ENCODE measurements around the gene AK6. TPM values are rescaled to one million over a fixed set of nuclear protein-coding genes. Genes with fewer than 3 reads are reported as not detected.
"Not testable (repeated sequence)": the region's sequence is repeated elsewhere in the genome, so short reads cannot be mapped to it uniquely, and the experiment has no call there.

The AK6 gene
- total RNA-seq, 1 donor from 2014 or later = 31.0 TPM

DNA sequence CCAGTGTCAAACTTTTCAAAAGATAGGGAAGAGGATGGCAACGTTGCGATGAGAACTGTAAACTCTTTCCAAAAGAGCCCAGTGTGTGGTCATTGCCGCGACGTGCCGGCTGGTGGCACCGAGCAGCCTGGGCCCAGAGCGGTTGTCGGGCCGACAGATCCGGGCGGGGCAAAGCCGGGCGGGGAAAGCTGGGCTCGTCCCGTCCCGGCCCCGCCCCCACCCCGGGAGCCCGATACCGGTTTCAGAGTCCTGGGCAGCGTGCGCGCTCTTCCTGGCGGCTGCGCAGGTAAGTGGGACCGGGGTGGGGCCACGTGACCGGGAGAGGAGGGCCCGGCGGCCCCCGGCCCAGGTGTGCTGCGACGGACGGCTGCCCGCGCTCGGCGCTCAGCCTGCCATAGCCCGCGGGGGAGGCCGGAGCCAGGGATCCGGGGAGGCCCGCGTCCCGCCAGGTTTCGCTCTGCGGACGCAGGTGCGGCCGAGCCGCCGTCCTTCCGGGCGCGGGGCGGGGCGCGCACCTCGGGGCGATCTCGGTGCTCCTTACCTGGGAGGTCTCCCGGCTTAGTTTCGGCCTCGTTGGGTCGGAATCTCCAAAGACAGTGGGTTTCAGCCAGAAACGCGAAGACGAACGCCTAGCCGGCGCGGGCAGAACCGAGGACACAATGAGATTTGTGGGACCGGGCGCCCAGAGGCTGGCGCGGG is 45.7 kb upstream of the AK6 start, which contains the start of gene MARVELD2:
Gene MARVELD2, plus strand, starts transcription at position 232 of the 699 bp plus-strand sequence. CDS start 4,270 bp downstream, outside the sequence.
- H3K27ac Mint-ChIP-seq (ENCODE audit: unreplicated experiment) = no peak within 1 kb of the TSS

GRCh38 chr5:69404659-69405330 is 35.5 kb upstream of the AK6 start:
- Mint-ChIP-seq H3K36me3 (ENCODE audit: unreplicated experiment) (peaks cover 34% of the 10 kb centered on the region), H3K4me3 (ENCODE audit: unreplicated experiment) (no peak overlapping the region), H3K27me3 (ENCODE audit: unreplicated experiment) (no peaks in the 10 kb centered on the region), H3K4me1 (ENCODE audit: unreplicated experiment) (no peaks in the 10 kb centered on the region), H3K27ac (ENCODE audit: unreplicated experiment) (no peak overlapping the region), H3K9me3 (ENCODE audit: unreplicated experiment) (no peaks in the 10 kb centered on the region)
- no peak for DNase-seq (ENCODE audit: extremely low spot score, unreplicated experiment)
- no peak for TF ChIP-seq CTCF (IDR thresholded peaks at IDR 0.05)

More for the DNA sequence above, 45.7 kb upstream of the AK6 start, which contains the start of gene MARVELD2:
- Mint-ChIP-seq H3K36me3 (ENCODE audit: unreplicated experiment) (peaks cover 25% of the 10 kb centered on the region), H3K4me1 (ENCODE audit: unreplicated experiment) (no peaks in the 10 kb centered on the region), H3K27me3 (ENCODE audit: unreplicated experiment) (no peaks in the 10 kb centered on the region), H3K9me3 (ENCODE audit: unreplicated experiment) (no peaks in the 10 kb centered on the region), H3K4me3 (ENCODE audit: unreplicated experiment) (peak within 1 kb of the TSS; percentile 57)
- DNase-seq (ENCODE audit: extremely low spot score, unreplicated experiment) = no peak
- TF ChIP-seq CTCF (IDR thresholded peaks at IDR 0.05) = peak; percentile 11

GRCh38 chr5:69378376-69378775 is 9.1 kb upstream of the AK6 start:
- Mint-ChIP-seq H3K4me1 (ENCODE audit: unreplicated experiment) (no peaks in the 10 kb centered on the region), H3K27me3 (ENCODE audit: unreplicated experiment) (no peaks in the 10 kb centered on the region), H3K27ac (ENCODE audit: unreplicated experiment) (no peak overlapping the region), H3K9me3 (ENCODE audit: unreplicated experiment) (no peaks in the 10 kb centered on the region), H3K36me3 (ENCODE audit: unreplicated experiment) (peaks cover 29% of the 10 kb centered on the region), H3K4me3 (ENCODE audit: unreplicated experiment) (no peak overlapping the region)
- no peak for TF ChIP-seq CTCF (IDR thresholded peaks at IDR 0.05)
- DNase-seq (ENCODE audit: extremely low spot score, unreplicated experiment) = no peak

DNA sequence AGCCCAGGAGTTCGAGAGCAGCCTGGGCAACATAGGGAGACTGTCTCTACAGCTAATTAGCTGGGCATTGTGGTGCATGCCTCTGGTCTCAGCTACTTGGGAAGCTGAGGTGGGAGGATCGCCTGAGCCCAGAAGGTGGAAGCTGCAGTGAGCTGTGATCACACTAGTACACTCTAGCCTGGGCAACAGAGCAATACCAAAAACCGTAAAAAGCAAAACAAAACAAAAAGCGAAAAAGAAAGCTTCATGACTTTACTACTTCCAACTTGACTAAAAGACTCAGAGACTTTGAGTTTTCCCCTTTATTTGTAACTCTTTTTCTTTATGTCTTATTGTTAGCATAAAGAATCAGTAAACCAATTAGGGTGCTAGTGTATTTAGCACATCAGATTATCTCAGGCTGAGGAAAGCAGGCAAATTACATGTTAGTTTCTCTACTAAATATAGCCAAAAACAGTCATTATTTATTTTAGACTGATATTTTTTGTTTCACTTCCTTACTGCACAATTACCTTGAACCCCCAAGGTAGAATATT is 5.7 kb upstream of the AK6 start:
- H3K36me3 Mint-ChIP-seq (ENCODE audit: unreplicated experiment) = peaks cover 14% of the 10 kb centered on the region
- no peak overlapping the region for H3K4me3 Mint-ChIP-seq (ENCODE audit: unreplicated experiment)
- no peak for TF ChIP-seq CTCF (IDR thresholded peaks at IDR 0.05)
- no peak for DNase-seq (ENCODE audit: extremely low spot score, unreplicated experiment)
- H3K9me3 Mint-ChIP-seq (ENCODE audit: unreplicated experiment) = no peaks in the 10 kb centered on the region
- no peaks in the 10 kb centered on the region for H3K27me3 Mint-ChIP-seq (ENCODE audit: unreplicated experiment)
- H3K27ac Mint-ChIP-seq (ENCODE audit: unreplicated experiment) = no peak overlapping the region
- H3K4me1 Mint-ChIP-seq (ENCODE audit: unreplicated experiment) = peaks cover 17% of the 10 kb centered on the region

GRCh38 chr5:69372394-69372793 is 3.1 kb upstream of the AK6 start:
- DNase-seq (ENCODE audit: extremely low spot score, unreplicated experiment) = no peak
- Mint-ChIP-seq H3K4me3 (ENCODE audit: unreplicated experiment) (peak overlapping the region; percentile 19), H3K27me3 (ENCODE audit: unreplicated experiment) (no peaks in the 10 kb centered on the region), H3K27ac (ENCODE audit: unreplicated experiment) (no peak overlapping the region), H3K9me3 (ENCODE audit: unreplicated experiment) (no peaks in the 10 kb centered on the region), H3K36me3 (ENCODE audit: unreplicated experiment) (peaks cover 14% of the 10 kb centered on the region), H3K4me1 (ENCODE audit: unreplicated experiment) (peaks cover 27% of the 10 kb centered on the region)
- TF ChIP-seq CTCF (IDR thresholded peaks at IDR 0.05) = no peak

GRCh38 chr5:69370335-69370734 is 1.0 kb upstream of the AK6 start:
- Mint-ChIP-seq H3K4me1 (ENCODE audit: unreplicated experiment) (peaks cover 30% of the 10 kb centered on the region), H3K4me3 (ENCODE audit: unreplicated experiment) (peak overlapping the region; percentile 95), H3K27ac (ENCODE audit: unreplicated experiment) (peak overlapping the region; percentile 95)
- not testable (repeated sequence) for H3K9me3 Mint-ChIP-seq (ENCODE audit: unreplicated experiment); DNase-seq (ENCODE audit: extremely low spot score, unreplicated experiment); H3K27me3 Mint-ChIP-seq (ENCODE audit: unreplicated experiment); H3K36me3 Mint-ChIP-seq (ENCODE audit: unreplicated experiment)
